Right lobe of liver (tissue), 4 donors: ENCODE data around the gene EIF2B1.

Experiments
- POLR2A ChIP-seq: fragments of 450-650 bp; IDR thresholded peaks from one replicate; pipeline ENCODE4 v1.6.1; 2017; ENCODE audit warnings: antibody characterized with exemption, mild to moderate bottlenecking
- TF ChIP-seq, protein P1 (sequence below), 4 donors: fragments of 200-600 bp in 3 of 4; fragments of 450-650 bp in 1 of 4; IDR thresholded peaks; one replicate each; pipeline versions ENCODE4 v1.5.1 to v1.8.0; 2016 to 2022; ENCODE audit warnings: antibody characterized with exemption in 4 of 4, mild to moderate bottlenecking in 2 of 4
- donor health status: DM: no; HTN: no; CAD: no.
- donor health status: DM: no; HTN: no; CAD: no.
- donor health status: DM: no; HTN: yes; CAD: no.

DNA sequence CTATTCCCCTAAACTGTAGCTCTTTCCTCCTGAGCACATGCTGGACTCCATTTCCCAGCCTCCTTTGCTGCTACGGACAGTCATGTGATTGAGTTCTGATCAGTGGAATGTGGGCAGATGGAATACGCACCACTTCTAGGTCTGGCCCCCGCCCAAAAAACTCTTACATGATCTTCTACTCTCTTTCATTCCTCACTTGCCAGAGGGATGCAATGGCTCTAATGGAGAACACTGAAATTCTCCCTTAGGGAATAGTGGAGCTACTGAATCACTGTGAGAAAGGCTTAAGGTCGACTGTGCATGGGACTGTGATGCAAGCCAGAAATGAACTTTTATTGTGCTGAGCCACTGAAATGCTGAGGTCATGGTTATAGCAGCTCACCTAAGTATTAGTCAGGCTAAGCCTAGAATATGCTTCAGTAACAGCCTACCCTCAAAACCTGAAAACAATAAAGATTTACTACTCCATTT lies 62.1 kb downstream of the EIF2B1 start:
- TF ChIP-seq, protein P1, sequence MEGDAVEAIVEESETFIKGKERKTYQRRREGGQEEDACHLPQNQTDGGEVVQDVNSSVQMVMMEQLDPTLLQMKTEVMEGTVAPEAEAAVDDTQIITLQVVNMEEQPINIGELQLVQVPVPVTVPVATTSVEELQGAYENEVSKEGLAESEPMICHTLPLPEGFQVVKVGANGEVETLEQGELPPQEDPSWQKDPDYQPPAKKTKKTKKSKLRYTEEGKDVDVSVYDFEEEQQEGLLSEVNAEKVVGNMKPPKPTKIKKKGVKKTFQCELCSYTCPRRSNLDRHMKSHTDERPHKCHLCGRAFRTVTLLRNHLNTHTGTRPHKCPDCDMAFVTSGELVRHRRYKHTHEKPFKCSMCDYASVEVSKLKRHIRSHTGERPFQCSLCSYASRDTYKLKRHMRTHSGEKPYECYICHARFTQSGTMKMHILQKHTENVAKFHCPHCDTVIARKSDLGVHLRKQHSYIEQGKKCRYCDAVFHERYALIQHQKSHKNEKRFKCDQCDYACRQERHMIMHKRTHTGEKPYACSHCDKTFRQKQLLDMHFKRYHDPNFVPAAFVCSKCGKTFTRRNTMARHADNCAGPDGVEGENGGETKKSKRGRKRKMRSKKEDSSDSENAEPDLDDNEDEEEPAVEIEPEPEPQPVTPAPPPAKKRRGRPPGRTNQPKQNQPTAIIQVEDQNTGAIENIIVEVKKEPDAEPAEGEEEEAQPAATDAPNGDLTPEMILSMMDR (IDR thresholded peaks at IDR 0.05): no peak
- no peak for TF ChIP-seq POLR2A
